Cardiac fibroblast (primary cell): ENCODE measurements around the gene TNC.

Experiments
- DNase-seq, 2 donors: peaks; one replicate each; pipeline versions ENCODE4 v3.0.0 to v3.0.0-alpha.2; 2010; ENCODE audit warnings: low read depth in 2 of 2
- H3K4me3 ChIP-seq, 2 donors: replicated peaks in 1 of 2; 1 replicate in 1 of 2; 2 replicates in 1 of 2; pipeline ENCODE4 v1.5.1; 2011; ENCODE audit warnings: low read depth in 2 of 2, low read length in 2 of 2, mild to moderate bottlenecking in 2 of 2, moderate library complexity in 1 of 2
- CTCF ChIP-seq: IDR thresholded peaks from one replicate; pipeline ENCODE4 v1.5.1; 2011; ENCODE audit warnings: low read depth, mild to moderate bottlenecking, low read length, inconsistent platforms

TNC gene

GRCh38 chr9:115035841-115036612 lies 81.9 kb downstream of the TNC start:
- no peak overlapping the region for H3K4me3 ChIP-seq
- TF ChIP-seq CTCF, result no peak
- peak; percentile 36 to 69 for DNase-seq

GRCh38 chr9:115034801-115035200 lies 83.2 kb downstream of the TNC start:
- no peak for TF ChIP-seq CTCF
- no peak overlapping the region for H3K4me3 ChIP-seq
- peak; percentile 54 to 75 for DNase-seq

- no peak overlapping the region for H3K4me3 ChIP-seq
- no peak for DNase-seq
- TF ChIP-seq CTCF, result no peak
These were observed 84.2 kb downstream of the TNC start for GRCh38 chr9:115033800-115034199.

GRCh38 chr9:115032296-115032695 lies 85.7 kb downstream of the TNC start:
- H3K4me3 ChIP-seq, result no peak overlapping the region
- DNase-seq, result no peak
- TF ChIP-seq CTCF, result no peak

GRCh38 chr9:115030006-115030405 lies 88.0 kb downstream of the TNC start:
- TF ChIP-seq CTCF, result no peak

GRCh38 chr9:115025721-115026120 lies 92.2 kb downstream of the TNC start:
- H3K4me3 ChIP-seq, result no peak overlapping the region
- no peak for DNase-seq
- TF ChIP-seq CTCF, result no peak

More at GRCh38 chr9:115030006-115030405, 88.0 kb downstream of the TNC start:
- no peak for DNase-seq
- H3K4me3 ChIP-seq, result no peak overlapping the region
